GM18511 (cell line): Measurements from ENCODE around the gene SUOX.
"Not testable (repeated sequence)": the region's sequence is repeated elsewhere in the genome, so short reads cannot be mapped to it uniquely, and the experiment has no call there.

Source experiments
- ATAC-seq: cut with Tn5 transposase; IDR thresholded peaks from one replicate; pipeline ENCODE4 v1.9.1; 2021; ENCODE audit warnings: mild to moderate bottlenecking, moderate library complexity; ENCODE audit not compliant: unreplicated experiment

Gene SUOX

GRCh38 chr12:56017181-56017580, 20.1 kb downstream of the SUOX start:
- ATAC-seq = no peak

- ATAC-seq = no peak
Observed at GRCh38 chr12:56018356-56018755, 21.3 kb downstream of the SUOX start.

DNA sequence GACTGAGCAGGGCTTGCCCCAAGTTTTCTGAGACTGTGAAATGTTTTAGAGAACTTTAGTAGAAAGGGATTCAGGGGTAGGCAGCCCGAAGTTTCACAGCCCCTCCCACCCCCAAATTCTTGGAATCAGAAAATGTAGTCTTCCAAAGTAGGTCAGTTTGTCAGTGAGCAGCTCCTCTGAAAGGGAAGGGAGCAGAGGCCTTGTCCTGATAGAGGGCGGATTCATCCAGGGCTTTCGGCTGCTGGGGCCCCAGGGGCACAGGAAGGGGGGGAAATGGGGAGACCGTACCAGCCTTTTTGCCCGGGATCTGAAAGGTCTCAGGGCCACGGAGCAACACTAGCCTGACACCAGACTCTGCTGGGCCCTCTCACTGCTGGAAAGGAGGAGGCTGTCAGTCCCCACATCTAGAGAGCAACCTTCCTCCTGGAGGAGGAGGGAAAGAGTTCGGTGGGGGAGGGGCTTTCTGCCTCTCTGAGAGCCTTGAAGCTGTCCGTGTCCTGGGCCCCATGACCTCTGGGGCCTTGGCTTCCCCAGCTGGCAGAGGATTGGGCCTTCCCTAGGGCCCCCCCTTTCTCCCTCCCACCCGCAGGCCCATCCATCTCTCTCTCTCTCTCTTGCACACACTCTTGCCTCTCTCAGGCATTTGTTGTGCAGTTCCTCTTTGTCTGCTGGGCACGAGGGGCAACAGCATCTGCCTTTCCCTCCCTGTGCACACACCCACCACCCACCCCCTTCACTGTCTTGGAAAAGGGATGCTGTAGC, 23.5 kb downstream of the SUOX start, which contains the start of gene IKZF4:
Gene IKZF4, plus strand, starts transcription at position 621 of the 762 bp plus-strand sequence. CDS start 451 bp downstream, outside the sequence.
- no peak for ATAC-seq

DNA sequence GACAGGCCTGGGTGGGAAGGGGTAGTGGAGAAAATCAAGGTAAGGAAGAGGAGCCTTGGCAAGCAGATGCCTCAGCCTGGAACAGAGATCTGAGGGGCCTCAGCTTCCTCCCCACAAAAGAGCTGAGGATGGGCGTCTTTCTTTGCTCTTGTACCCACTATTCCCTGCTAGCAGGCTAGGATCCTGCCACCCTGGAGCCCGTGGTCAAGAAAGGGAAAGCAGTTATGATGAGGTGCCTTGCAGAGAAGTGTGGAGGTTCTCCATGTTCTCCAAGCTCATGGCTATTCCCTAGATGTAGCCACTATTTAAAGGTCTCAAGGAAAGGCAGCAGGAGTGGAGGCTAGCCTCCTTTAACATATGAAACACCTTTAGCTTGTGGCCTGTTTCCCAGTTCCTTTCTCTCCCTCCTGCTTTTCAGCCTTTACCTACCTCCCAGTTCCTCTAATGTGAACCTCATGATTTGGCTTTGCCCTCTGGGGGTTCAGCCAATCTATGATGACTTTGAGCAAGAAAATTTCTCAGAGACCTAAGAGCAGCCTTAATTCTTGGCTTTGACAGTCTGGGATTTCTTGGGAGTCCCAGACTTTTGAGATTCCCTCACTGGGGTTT, 24.9 kb downstream of the SUOX start:
- ATAC-seq = no peak

- no peak for ATAC-seq
Observed at GRCh38 chr12:56028511-56029165, 31.6 kb downstream of the SUOX start.

DNA sequence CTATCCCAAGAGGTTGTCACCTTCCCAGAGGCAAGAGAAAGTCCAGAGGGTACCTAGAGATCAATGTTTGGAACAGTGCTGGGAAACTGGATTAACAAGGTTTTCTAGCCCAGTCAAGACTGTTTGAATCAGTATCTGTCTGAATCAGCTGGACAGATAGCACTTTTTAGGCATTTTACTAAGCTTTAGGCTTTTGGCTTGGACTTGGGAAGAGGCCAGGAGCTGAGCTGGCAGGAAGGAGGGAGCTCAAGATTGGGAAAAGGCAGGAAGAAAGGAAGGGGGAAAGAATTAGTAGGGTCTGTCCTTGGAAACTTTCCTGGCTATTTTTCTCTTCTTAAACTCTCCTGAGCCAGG, 32.1 kb downstream of the SUOX start:
- ATAC-seq = no peak

- peak; percentile 64 for ATAC-seq
Observed at GRCh38 chr12:56029666-56030293, 32.7 kb downstream of the SUOX start.

GRCh38 chr12:56031987-56032386, 34.9 kb downstream of the SUOX start:
- no peak for ATAC-seq

DNA sequence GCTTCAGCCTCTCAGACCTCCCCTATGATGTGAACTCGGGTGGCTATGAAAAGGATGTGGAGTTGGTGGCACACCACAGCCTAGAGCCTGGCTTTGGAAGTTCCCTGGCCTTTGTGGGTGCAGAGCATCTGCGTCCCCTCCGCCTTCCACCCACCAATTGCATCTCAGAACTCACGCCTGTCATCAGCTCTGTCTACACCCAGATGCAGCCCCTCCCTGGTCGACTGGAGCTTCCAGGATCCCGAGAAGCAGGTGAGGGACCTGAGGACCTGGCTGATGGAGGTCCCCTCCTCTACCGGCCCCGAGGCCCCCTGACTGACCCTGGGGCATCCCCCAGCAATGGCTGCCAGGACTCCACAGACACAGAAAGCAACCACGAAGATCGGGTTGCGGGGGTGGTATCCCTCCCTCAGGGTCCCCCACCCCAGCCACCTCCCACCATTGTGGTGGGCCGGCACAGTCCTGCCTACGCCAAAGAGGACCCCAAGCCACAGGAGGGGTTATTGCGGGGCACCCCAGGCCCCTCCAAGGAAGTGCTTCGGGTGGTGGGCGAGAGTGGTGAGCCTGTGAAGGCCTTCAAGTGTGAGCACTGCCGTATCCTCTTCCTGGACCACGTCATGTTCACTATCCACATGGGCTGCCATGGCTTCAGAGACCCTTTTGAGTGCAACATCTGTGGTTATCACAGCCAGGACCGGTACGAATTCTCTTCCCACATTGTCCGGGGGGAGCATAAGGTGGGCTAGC, 37.7 kb downstream of the SUOX start:
- no peak for ATAC-seq

DNA sequence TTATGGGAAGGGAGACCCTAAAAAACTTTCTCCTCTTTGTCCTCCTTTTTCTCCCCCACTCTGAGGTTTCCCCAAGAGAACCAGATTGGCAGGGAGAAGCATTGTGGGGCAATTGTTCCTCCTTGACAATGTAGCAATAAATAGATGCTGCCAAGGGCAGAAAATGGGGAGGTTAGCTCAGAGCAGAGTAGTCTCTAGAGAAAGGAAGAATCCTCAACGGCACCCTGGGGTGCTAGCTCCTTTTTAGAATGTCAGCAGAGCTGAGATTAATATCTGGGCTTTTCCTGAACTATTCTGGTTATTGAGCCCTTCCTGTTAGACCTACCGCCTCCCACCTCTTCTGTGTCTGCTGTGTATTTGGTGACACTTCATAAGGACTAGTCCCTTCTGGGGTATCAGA, 40.1 kb downstream of the SUOX start:
- ATAC-seq = no peak

GRCh38 chr12:56038022-56038655, 41.1 kb downstream of the SUOX start:
- no peak for ATAC-seq

DNA sequence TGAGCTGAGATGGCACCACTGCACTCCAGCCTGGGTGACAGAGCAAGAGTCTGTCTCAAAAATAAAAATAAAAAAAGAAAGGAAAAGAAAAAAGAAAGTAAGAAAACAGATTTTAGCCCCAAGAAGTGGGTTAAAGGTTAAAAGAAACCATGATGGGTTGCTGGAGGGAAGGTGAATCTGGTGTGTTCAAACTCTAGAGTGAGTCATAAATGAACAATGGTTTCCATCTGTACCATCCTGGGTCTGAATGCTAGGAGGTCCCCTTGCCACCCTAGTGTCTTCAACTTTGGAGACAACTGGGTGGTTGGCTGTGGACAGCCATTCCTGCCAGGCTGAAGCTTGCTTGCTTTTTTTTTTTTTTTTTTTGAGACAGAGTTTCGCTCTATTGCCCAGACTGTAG, 43.1 kb downstream of the SUOX start:
- ATAC-seq = no peak

DNA sequence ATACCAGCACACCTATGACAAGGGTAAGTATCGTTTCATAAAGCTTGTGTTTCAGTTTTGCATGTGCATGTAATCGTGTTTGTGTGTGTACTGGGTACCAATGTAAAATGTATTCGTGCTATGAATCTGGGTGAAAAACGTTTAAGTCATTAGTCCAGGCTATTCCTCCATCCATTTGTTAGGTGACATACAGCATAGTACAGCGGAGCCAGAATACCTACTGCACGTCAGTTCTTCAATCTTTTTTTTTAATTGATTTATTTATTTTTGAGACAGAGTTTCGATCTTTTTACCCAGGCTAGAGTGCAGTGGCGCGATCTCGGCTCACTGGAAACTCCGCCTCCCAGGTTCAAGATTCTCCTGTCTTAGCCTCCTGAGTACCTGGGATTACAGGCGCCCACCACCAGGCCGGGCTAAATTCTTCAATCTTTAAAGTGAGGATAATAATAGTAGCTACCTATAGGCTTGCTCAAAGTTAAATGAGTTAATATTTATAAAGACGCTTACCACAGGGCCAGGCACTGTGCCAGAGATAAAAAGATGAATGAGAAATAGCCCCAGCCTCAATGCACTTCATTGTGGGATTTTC, 44.0 kb downstream of the SUOX start:
- ATAC-seq = peak; percentile 12

GRCh38 chr12:56041552-56042429, 44.7 kb downstream of the SUOX start, which contains the start of gene RPS26:
Gene RPS26 (plus strand): TSS chr12:56041918. CDS start chr12:56042167, 249 bp downstream.
- ATAC-seq = peak; percentile 94

DNA sequence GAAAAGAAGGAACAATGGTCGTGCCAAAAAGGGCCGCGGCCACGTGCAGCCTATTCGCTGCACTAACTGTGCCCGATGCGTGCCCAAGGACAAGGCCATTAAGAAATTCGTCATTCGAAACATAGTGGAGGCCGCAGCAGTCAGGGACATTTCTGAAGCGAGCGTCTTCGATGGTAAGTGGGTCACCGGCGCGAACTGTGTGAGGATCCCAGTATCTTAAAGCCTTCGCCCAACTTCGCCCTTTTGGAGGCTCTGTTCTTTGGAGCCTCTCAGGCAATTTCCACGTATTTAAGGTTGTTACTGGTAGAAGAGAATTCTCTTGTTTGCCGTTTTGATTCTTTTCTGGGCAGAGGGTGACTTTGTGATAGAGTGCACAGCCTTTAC, 45.3 kb downstream of the SUOX start:
- ATAC-seq = not testable (repeated sequence)

GRCh38 chr12:56042843-56043242, 45.8 kb downstream of the SUOX start:
- no peak for ATAC-seq

DNA sequence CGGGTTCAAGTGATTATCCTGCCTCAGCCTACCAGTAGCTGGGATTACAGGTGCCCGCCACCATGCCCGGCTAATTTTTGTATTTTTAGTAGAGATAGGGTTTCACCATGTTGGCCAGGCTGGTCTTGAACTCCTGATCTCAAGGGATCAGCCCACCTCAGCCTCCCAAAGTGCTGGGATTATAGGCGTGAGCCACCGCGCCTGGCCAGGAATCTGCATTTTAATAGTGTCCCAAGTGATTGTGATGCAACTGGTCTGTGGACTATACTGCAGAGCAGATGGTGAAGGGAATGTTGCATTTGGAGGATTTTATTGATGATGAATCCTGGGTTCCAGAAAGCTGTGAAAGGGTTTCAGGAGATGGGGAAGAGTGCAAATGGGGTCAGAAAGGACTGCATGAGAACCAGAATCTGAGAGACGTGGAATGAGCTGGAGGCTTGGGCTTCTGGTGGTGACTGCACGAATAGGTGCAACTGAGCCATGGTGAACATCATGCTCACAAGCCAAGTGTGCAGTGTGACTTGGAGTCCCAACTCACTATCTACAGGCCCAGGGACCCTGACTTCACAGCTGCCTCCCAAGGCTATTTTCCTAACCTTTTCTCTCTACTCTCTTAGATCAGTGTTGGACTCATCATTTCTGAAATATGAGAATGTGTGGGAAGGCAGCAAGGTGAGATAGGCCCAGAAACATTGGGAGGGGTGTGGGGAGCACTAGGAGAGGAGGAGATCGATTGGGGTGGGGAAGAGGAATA, 49.1 kb downstream of the SUOX start:
- ATAC-seq = no peak

GRCh38 chr12:56053407-56053893, 56.4 kb downstream of the SUOX start:
- no peak for ATAC-seq
